Osteoblast (primary cell): ENCODE results near the gene EFNA5. TPM values are rescaled to one million over a fixed set of nuclear protein-coding genes. Genes with fewer than 3 reads are reported as not detected.

Experiments used
- DNase-seq: peaks from one replicate; pipeline ENCODE4 v3.0.0; 2011; ENCODE audit warnings: low spot score, mixed read lengths; ENCODE audit not compliant: insufficient read length; ENCODE audit errors: missing footprints
- H2AFZ ChIP-seq: 2 replicates; pipeline ENCODE4 v1.6.0; 2011; ENCODE audit warnings: mild to moderate bottlenecking, low read length
- H3K27ac ChIP-seq: 2 replicates; pipeline ENCODE4 v1.5.1; 2011; ENCODE audit warnings: mild to moderate bottlenecking, low read depth, low read length, moderate library complexity
- H3K27me3 ChIP-seq: 2 replicates; pipeline ENCODE4 v1.6.0; 2012; ENCODE audit warnings: mild to moderate bottlenecking, control low read depth, inconsistent platforms, low read length, moderate library complexity; ENCODE audit not compliant: insufficient read depth
- H3K36me3 ChIP-seq: 2 replicates; pipeline ENCODE4 v1.5.1; 2011; ENCODE audit warnings: mild to moderate bottlenecking, low read length, control low read depth, moderate library complexity; ENCODE audit not compliant: insufficient read depth
- H3K4me1 ChIP-seq: 2 replicates; pipeline ENCODE4 v1.5.1; 2011; ENCODE audit warnings: mild to moderate bottlenecking, low read length, control low read depth, moderate library complexity; ENCODE audit not compliant: insufficient read depth
- H3K4me2 ChIP-seq: 2 replicates; pipeline ENCODE4 v1.6.0; 2011; ENCODE audit warnings: mild to moderate bottlenecking, low read length; ENCODE audit not compliant: insufficient read depth
- H3K4me3 ChIP-seq: fragments of 200-600 bp; sonication (generic); 3 replicates; pipeline ENCODE4 v1.5.1; 2012; ENCODE audit warnings: mild to moderate bottlenecking, low read length, inconsistent platforms; ENCODE audit not compliant: insufficient read depth
- H3K79me2 ChIP-seq: 2 replicates; pipeline ENCODE4 v1.6.0; 2012; ENCODE audit warnings: mild to moderate bottlenecking, low read length, control low read depth, inconsistent platforms; ENCODE audit not compliant: insufficient read depth
- H3K9me3 ChIP-seq: 2 replicates; pipeline ENCODE4 v1.5.1; 2011; ENCODE audit warnings: low read depth, low read length, control low read depth
- H4K20me1 ChIP-seq: 2 replicates; pipeline ENCODE4 v1.6.0; 2012; ENCODE audit warnings: mild to moderate bottlenecking, low read length, control low read depth; ENCODE audit not compliant: insufficient read depth
- CTCF ChIP-seq: IDR thresholded peaks from 2 replicates; pipeline ENCODE4 v1.5.1; 2011; ENCODE audit warnings: mild to moderate bottlenecking, low read depth, low read length, moderate library complexity; ENCODE audit errors: extremely low read depth
- total RNA-seq: library from RNA; depleted of rRNA; stranded (reverse); fragments of >200 nt; gene quantifications from 2 replicates; pipeline ENCODE4 v1.2.3, GENCODE V29; 2012

Gene EFNA5
- total RNA-seq, 1 donor: 12.3 TPM

GRCh38 chr5:107636555-107636954 is 34.2 kb downstream of the EFNA5 start:
- Histone ChIP-seq H3K79me2 (peaks cover 21% of the 10 kb centered on the region), H3K4me1 (peaks cover 48% of the 10 kb centered on the region), H2AFZ (no peak overlapping the region), H3K27ac (no peak overlapping the region), H3K4me2 (peak overlapping the region; percentile 67), H3K9me3 (no peaks in the 10 kb centered on the region), H3K4me3 (no peak overlapping the region), H3K27me3 (no peaks in the 10 kb centered on the region), H4K20me1 (no peaks in the 10 kb centered on the region), H3K36me3 (no peaks in the 10 kb centered on the region)
- DNase-seq: no peak
- no peak for TF ChIP-seq CTCF

GRCh38 chr5:107636068-107636467 is 34.7 kb downstream of the EFNA5 start:
- Histone ChIP-seq H3K4me3 (no peak overlapping the region), H2AFZ (no peak overlapping the region), H3K27ac (peak overlapping the region; percentile 65), H4K20me1 (no peaks in the 10 kb centered on the region), H3K4me2 (peak overlapping the region; percentile 67), H3K4me1 (peaks cover 48% of the 10 kb centered on the region), H3K27me3 (no peaks in the 10 kb centered on the region), H3K9me3 (no peaks in the 10 kb centered on the region), H3K36me3 (no peaks in the 10 kb centered on the region), H3K79me2 (peaks cover 21% of the 10 kb centered on the region)
- no peak for TF ChIP-seq CTCF
- no peak for DNase-seq

GRCh38 chr5:107634981-107635848 is 35.5 kb downstream of the EFNA5 start:
- H3K4me3 ChIP-seq: peak overlapping the region; percentile 29
- H3K4me2 ChIP-seq: peak overlapping the region; percentile 67
- H3K9me3 ChIP-seq: no peaks in the 10 kb centered on the region
- H3K4me1 ChIP-seq: peaks cover 48% of the 10 kb centered on the region
- H3K27ac ChIP-seq: peak overlapping the region; percentile 65
- H3K79me2 ChIP-seq: peaks cover 16% of the 10 kb centered on the region
- H2AFZ ChIP-seq: peak overlapping the region; percentile 13
- DNase-seq: no peak
- TF ChIP-seq CTCF: no peak
- H4K20me1 ChIP-seq: no peaks in the 10 kb centered on the region
- H3K27me3 ChIP-seq: no peaks in the 10 kb centered on the region
- H3K36me3 ChIP-seq: no peaks in the 10 kb centered on the region

- H3K36me3 ChIP-seq: no peaks in the 10 kb centered on the region
- TF ChIP-seq CTCF: no peak
- no peaks in the 10 kb centered on the region for H3K9me3 ChIP-seq
- no peak for DNase-seq
- H2AFZ ChIP-seq: peak overlapping the region; percentile 1
- H4K20me1 ChIP-seq: no peaks in the 10 kb centered on the region
- peak overlapping the region; percentile 52 for H3K27ac ChIP-seq
- H3K27me3 ChIP-seq: no peaks in the 10 kb centered on the region
- H3K4me2 ChIP-seq: peak overlapping the region; percentile 25
- H3K79me2 ChIP-seq: peaks cover 13% of the 10 kb centered on the region
- H3K4me1 ChIP-seq: peaks cover 48% of the 10 kb centered on the region
- H3K4me3 ChIP-seq: peak overlapping the region; percentile 11
Measured at GRCh38 chr5:107633171-107633901, 37.4 kb downstream of the EFNA5 start.
